ENCODE results near the gene ZBTB16. TPM values are rescaled to one million over a fixed set of nuclear protein-coding genes. Genes with fewer than 3 reads are reported as not detected.
A peak's percentile ranks its signal among the peaks of the same experiment; 100 is the strongest.

Gene ZBTB16
- total and polyA plus RNA-seq, 2 of the 4 experiments (the other 2 are of a cell fraction): not detected

DNA sequence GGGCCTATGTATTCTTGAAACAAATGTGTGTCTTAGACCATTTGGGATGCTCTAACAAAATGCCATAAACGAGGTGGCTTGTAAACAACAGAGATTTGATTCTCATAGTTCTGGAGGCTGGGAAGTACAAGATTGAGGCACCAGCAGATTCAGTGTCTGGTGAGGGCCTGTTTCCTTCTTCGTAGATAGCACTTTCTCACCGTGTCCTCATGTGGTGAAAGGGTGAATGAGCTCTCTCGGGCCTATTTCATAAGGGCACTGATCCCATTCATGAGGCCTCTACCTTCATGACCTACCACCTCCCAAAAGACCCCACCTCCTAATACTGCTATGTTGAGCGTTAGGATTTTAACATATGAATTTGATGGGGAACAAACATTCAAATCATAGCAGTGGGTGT, 230.3 kb downstream of the ZBTB16 start:
- no peak overlapping the region for H3K9ac ChIP-seq (ENCODE audit: low read depth, low read length)
- peaks cover 0 to 4% of the 10 kb centered on the region in 2 experiments; a peak in 2 of 4 replicates for H3K79me1 ChIP-seq (ENCODE audit: low read depth in 1 of 2, low read length in 2 of 2)
- H3K18ac ChIP-seq (ENCODE audit: low read depth, low read length): no peak overlapping the region
- no peaks in the 10 kb centered on the region for H4K20me1 ChIP-seq (ENCODE audit: insufficient read depth, low read length)
- H3K4ac ChIP-seq (ENCODE audit: low read depth, low read length): no peak overlapping the region
- H3K9me1 ChIP-seq (ENCODE audit: insufficient read depth, low read length): peaks cover 5% of the 10 kb centered on the region; the same call in 1 of the 2 replicates
- no peak overlapping the region for H3K14ac ChIP-seq (replicated peaks; ENCODE audit: low read depth, low read length)
- in situ Hi-C loops (cut with MboI; ENCODE audit: low sequenced_read_pairs): no loop called here
- ATAC-seq (ENCODE audit: low read depth) (no peak), DNase-seq (no peak)
- H3K9me3 ChIP-seq (ENCODE audit: control insufficient read depth, insufficient read depth, low read length): peaks cover 9% of the 10 kb centered on the region
- H3K27me3 ChIP-seq (ENCODE audit: control insufficient read depth, insufficient read depth, low read length): no peaks in the 10 kb centered on the region
- dilution Hi-C loops (cut with HindIII; ENCODE audit: low sequenced_read_pairs, unreplicated experiment): no loop called here
- H3K56ac ChIP-seq (ENCODE audit: extremely low read depth, insufficient read depth, low read length): no peak overlapping the region
- CTCF ChIA-PET: interaction anchor here (0.6 to 1.0 kb wide), 2 partner anchors 46 to 890 kb away, joined by 3 to 5 read pairs; no protein-coding TSS in a partner anchor
- no CpG with 5 or more reads among the region's 5 CpGs for WGBS, 2 experiments (ENCODE audit: extremely low coverage in 2 of 2, insufficient read length in 1 of 2)
- intact Hi-C loops (cut with micrococcal nuclease): loop anchor here (10.0 kb wide), 1 partner anchor 1215 kb away; the partner anchor contains the start of gene CADM1
- H2BK15ac ChIP-seq (ENCODE audit: low read depth, low read length): no peak overlapping the region
- H2AK9ac ChIP-seq (replicated peaks; ENCODE audit: low read depth, low read length, poor library complexity): no peak overlapping the region
- H2BK20ac ChIP-seq (ENCODE audit: low read depth, low read length): peak overlapping the region; percentile 27; the same call in 1 of the 2 replicates
- TF ChIP-seq MAZ (IDR thresholded peaks at IDR 0.05; ENCODE audit: borderline replicate concordance, low read depth, low read length) (no peak), BHLHE40 (IDR thresholded peaks at IDR 0.05; ENCODE audit: low read depth, low read length) (no peak), FOS (IDR thresholded peaks at IDR 0.05; ENCODE audit: low read depth, low read length) (no peak), RAD21 (IDR thresholded peaks at IDR 0.05; ENCODE audit: low read length) (no peak), RCOR1 (IDR thresholded peaks at IDR 0.05; ENCODE audit: insufficient replicate concordance, low read length) (no peak), POLR2A (IDR thresholded peaks at IDR 0.05; ENCODE audit: low read depth, low read length) (no peak), NFE2L2 (IDR thresholded peaks at IDR 0.05; ENCODE audit: low read depth, low read length) (no peak), MAFK (IDR thresholded peaks at IDR 0.05; ENCODE audit: low read depth, low read length) (no peak), CTCF (conservative IDR thresholded peaks at IDR 0.05; ENCODE audit: low read depth, low read length) (no peak), CHD1 (IDR thresholded peaks at IDR 0.05; ENCODE audit: low read depth, low read length) (no peak), MXI1 (IDR thresholded peaks at IDR 0.05; ENCODE audit: borderline replicate concordance, low read depth, low read length) (no peak), SMC3 (IDR thresholded peaks at IDR 0.05; ENCODE audit: low read depth, low read length) (no peak), CEBPB (IDR thresholded peaks at IDR 0.05; ENCODE audit: low read depth, low read length) (no peak), RFX5 (IDR thresholded peaks at IDR 0.05; ENCODE audit: low read depth, low read length) (no peak)
- TF ChIP-seq, protein P1, sequence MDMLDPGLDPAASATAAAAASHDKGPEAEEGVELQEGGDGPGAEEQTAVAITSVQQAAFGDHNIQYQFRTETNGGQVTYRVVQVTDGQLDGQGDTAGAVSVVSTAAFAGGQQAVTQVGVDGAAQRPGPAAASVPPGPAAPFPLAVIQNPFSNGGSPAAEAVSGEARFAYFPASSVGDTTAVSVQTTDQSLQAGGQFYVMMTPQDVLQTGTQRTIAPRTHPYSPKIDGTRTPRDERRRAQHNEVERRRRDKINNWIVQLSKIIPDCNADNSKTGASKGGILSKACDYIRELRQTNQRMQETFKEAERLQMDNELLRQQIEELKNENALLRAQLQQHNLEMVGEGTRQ (IDR thresholded peaks at IDR 0.05; ENCODE audit: low read depth, low read length): no peak
- TF ChIP-seq, protein P2, sequence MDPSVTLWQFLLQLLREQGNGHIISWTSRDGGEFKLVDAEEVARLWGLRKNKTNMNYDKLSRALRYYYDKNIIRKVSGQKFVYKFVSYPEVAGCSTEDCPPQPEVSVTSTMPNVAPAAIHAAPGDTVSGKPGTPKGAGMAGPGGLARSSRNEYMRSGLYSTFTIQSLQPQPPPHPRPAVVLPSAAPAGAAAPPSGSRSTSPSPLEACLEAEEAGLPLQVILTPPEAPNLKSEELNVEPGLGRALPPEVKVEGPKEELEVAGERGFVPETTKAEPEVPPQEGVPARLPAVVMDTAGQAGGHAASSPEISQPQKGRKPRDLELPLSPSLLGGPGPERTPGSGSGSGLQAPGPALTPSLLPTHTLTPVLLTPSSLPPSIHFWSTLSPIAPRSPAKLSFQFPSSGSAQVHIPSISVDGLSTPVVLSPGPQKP (IDR thresholded peaks at IDR 0.05; ENCODE audit: borderline replicate concordance, low read depth, low read length): no peak
- no peak overlapping the region for H4K5ac ChIP-seq (ENCODE audit: low read depth, low read length)
- H2BK120ac ChIP-seq (ENCODE audit: low read depth, low read length): peak overlapping the region; percentile 17; the same call in 1 of the 2 replicates
- H3K4me1 ChIP-seq (ENCODE audit: control insufficient read depth, insufficient read depth, low read length): peaks cover 16% of the 10 kb centered on the region
- no peak overlapping the region for H3K4me2 ChIP-seq (ENCODE audit: low read depth, low read length)
- H4K91ac ChIP-seq (ENCODE audit: insufficient read depth, low read depth, low read length): no peak overlapping the region
- H3K23ac ChIP-seq (ENCODE audit: low read depth, low read length): no peak overlapping the region
- no TSS peak for BruUV-seq (replicated peaks)
- POLR2A ChIA-PET (ENCODE audit: unreplicated experiment): no interaction called here
- no peak overlapping the region for H2AFZ ChIP-seq (replicated peaks; ENCODE audit: low read length, poor library complexity)
- no peaks in the 10 kb centered on the region for H3K36me3 ChIP-seq (ENCODE audit: control insufficient read depth, insufficient read depth, low read length)
- H2AK5ac ChIP-seq (ENCODE audit: low read depth, low read length): no peak overlapping the region; the same call in 1 of the 2 replicates
- no peak overlapping the region for H3K4me3 ChIP-seq (ENCODE audit: insufficient read depth, low read depth, low read length)
- no peak overlapping the region for H2BK5ac ChIP-seq (ENCODE audit: low read depth, low read length, poor library complexity, severe bottlenecking)
- H4K8ac ChIP-seq (ENCODE audit: low read depth in 2 of 2, low read length in 2 of 2): no peak overlapping the region
- no peak overlapping the region for H3K27ac ChIP-seq (ENCODE audit: insufficient read depth, low read length)

Data from IMR-90 (cell line).